Neural crest cell (in vitro differentiated cells): ENCODE measurements around the gene GRK6. TPM values are rescaled to one million over a fixed set of nuclear protein-coding genes. Genes with fewer than 3 reads are reported as not detected.

Experiments
- DNase-seq: peaks from one replicate; pipeline ENCODE4 v3.0.0; 2021; ENCODE audit warnings: low read depth, mixed read lengths, low spot score
- H3K27ac Mint-ChIP-seq: one replicate; pipeline ENCODE4 v1.8.0; 2021; ENCODE audit warnings: mild to moderate bottlenecking, mixed read lengths; ENCODE audit not compliant: unreplicated experiment
- H3K27me3 Mint-ChIP-seq: 2 replicates; pipeline ENCODE4 v1.8.0; 2021; ENCODE audit warnings: low read depth, mild to moderate bottlenecking, mixed read lengths
- H3K36me3 Mint-ChIP-seq: 2 replicates; pipeline ENCODE4 v1.8.0; 2021; ENCODE audit warnings: low read depth, mild to moderate bottlenecking, mixed read lengths
- H3K4me1 Mint-ChIP-seq: 2 replicates; pipeline ENCODE4 v1.8.0; 2021; ENCODE audit warnings: mixed read lengths
- H3K4me3 Mint-ChIP-seq: one replicate; pipeline ENCODE4 v1.8.0; 2021; ENCODE audit warnings: mild to moderate bottlenecking, mixed read lengths
- H3K9me3 Mint-ChIP-seq: 2 replicates; pipeline ENCODE4 v1.8.0; 2021; ENCODE audit warnings: mixed read lengths
- CTCF ChIP-seq: fragments of 200-600 bp; sonication (generic); conservative IDR thresholded peaks from 2 replicates; pipeline ENCODE4 v1.5.0; 2021; ENCODE audit warnings: antibody characterized with exemption, mild to moderate bottlenecking
- total RNA-seq: library from RNA; stranded (reverse); gene quantifications from 2 replicates; pipeline ENCODE4 v1.2.1, GENCODE V29; 2021

The GRK6 gene
- total RNA-seq, 1 donor from 2014 or later: 54.9 TPM

- Mint-ChIP-seq H3K27ac (no peak overlapping the region), H3K4me1 (peaks cover 14% of the 10 kb centered on the region), H3K36me3 (peaks cover 34% of the 10 kb centered on the region), H3K4me3 (no peak overlapping the region), H3K27me3 (peaks cover 9% of the 10 kb centered on the region), H3K9me3 (peaks cover 4% of the 10 kb centered on the region)
- TF ChIP-seq CTCF: no peak
- no peak for DNase-seq
Measured at GRCh38 chr5:177462021-177462670, 35.7 kb downstream of the GRK6 start.

GRCh38 chr5:177465044-177465443, 38.6 kb downstream of the GRK6 start:
- H3K27me3 Mint-ChIP-seq: peaks cover 12% of the 10 kb centered on the region
- H3K4me3 Mint-ChIP-seq: peak overlapping the region; percentile 42
- no peak overlapping the region for H3K27ac Mint-ChIP-seq
- H3K4me1 Mint-ChIP-seq: peaks cover 19% of the 10 kb centered on the region
- peaks cover 43% of the 10 kb centered on the region for H3K36me3 Mint-ChIP-seq
- peaks cover 4% of the 10 kb centered on the region for H3K9me3 Mint-ChIP-seq
- no peak for DNase-seq
- no peak for TF ChIP-seq CTCF

- Mint-ChIP-seq H3K36me3 (peaks cover 43% of the 10 kb centered on the region), H3K4me3 (peak overlapping the region; percentile 47), H3K9me3 (peaks cover 4% of the 10 kb centered on the region), H3K4me1 (peaks cover 31% of the 10 kb centered on the region), H3K27me3 (peaks cover 11% of the 10 kb centered on the region), H3K27ac (no peak overlapping the region)
- TF ChIP-seq CTCF: no peak
- DNase-seq: no peak
Measured at GRCh38 chr5:177466861-177467260, 40.4 kb downstream of the GRK6 start.

GRCh38 chr5:177467436-177467835, 41.0 kb downstream of the GRK6 start:
- Mint-ChIP-seq H3K27me3 (peaks cover 11% of the 10 kb centered on the region), H3K4me3 (peak overlapping the region; percentile 47), H3K27ac (no peak overlapping the region), H3K36me3 (peaks cover 43% of the 10 kb centered on the region), H3K9me3 (peaks cover 4% of the 10 kb centered on the region), H3K4me1 (peaks cover 35% of the 10 kb centered on the region)
- no peak for TF ChIP-seq CTCF
- no peak for DNase-seq

GRCh38 chr5:177468329-177468684, 41.8 kb downstream of the GRK6 start:
- H3K27me3 Mint-ChIP-seq: peaks cover 11% of the 10 kb centered on the region
- no peak for TF ChIP-seq CTCF
- peaks cover 35% of the 10 kb centered on the region for H3K4me1 Mint-ChIP-seq
- H3K9me3 Mint-ChIP-seq: peaks cover 4% of the 10 kb centered on the region
- H3K27ac Mint-ChIP-seq: no peak overlapping the region
- H3K4me3 Mint-ChIP-seq: peak overlapping the region; percentile 91
- peaks cover 41% of the 10 kb centered on the region for H3K36me3 Mint-ChIP-seq
- DNase-seq: no peak
